Measurements from ENCODE around the gene SEC61A1.

Gene SEC61A1

DNA sequence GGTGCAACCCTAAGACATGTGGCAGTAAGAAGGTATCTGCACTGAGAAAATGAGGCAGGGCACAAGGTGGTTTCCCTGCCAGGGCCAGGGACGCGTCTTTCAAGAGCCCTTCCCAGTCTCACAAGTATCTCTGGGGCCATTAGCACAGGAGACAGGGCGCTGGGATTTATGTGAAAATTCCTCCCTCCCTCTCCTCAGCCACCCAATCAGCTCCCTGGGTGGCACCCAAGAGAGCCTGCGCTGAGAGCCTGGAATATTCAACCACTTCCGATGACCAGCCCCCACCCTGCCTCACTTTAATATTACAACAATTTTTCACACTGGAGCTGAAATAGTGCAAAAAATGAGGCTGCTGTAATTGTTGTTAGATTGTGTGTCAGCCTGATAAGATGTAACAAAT is 26.1 kb downstream of the SEC61A1 start:
- DNase-seq: no peak

DNA sequence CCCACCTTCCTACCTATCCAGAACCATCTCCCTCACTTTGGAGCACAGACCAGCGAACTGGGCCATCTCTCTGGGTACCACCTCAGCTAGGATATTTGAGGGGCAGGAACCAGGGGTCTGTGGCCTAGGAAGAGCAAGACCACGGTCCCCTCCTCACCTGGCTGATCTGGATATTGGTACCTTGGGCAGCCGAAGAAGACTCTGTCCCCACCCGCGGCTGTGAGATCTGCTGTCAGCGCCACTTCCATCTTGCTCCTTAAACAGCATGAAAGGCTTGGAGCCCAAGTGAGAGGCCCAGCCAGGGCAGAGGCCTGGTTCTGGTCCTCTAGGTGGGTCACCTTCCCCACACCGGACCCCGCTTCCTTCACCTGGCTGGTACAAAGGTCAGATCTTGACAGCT is 26.6 kb downstream of the SEC61A1 start:
- DNase-seq: no peak

DNA sequence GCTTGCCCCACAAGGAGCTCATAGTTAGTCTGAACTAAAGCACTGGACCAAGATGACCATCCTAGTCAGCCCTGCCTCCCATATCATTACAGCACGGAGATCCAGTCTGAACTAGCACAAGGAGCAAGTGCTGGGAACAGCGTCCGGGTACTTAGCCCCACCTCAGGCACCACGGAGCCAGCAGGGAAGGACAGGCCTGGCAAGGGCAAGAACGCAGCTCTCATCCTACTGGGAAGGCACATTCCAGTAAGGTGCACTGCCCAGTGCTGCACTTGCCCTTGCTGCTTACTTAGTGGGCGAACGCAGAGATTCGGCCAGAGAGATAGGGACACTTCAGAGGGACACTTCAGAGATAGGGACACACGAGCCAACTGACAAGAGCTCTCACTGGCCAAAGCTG is 27.6 kb downstream of the SEC61A1 start:
- DNase-seq: no peak

DNA sequence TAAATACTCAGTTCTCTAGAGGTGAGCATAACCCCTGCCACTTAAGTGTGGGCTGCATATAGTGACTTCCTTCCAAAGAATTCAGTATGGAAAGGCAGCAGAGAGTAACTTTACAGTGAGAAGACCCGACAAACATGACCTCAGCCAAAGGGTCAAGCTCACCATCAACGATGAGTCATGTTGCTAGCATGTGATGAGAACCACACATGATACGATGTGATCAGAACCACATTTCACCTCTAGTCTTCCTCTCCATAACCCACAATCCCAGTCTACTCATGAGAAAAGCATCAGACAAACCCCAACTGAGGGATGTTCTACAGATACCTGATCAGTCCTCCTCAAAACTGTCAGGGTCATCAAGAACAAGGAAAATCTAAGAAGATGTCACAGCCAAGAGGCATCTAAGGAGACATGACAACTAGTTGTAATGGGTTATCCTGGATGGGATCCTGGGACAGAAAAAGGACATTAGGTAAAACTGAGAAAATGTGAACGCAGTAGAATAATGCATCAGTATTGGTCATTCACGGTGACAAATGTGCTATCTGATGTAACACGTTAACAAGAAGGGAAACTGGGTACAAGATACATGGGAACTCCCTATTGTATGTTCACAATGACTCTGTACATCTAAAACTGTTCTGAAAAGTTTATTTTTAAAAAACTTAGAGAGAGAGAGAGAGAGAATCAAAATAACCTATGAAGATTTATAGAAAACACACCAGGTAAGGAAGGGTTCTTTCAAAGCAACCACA is 28.3 kb downstream of the SEC61A1 start:
- no peak for DNase-seq

DNA sequence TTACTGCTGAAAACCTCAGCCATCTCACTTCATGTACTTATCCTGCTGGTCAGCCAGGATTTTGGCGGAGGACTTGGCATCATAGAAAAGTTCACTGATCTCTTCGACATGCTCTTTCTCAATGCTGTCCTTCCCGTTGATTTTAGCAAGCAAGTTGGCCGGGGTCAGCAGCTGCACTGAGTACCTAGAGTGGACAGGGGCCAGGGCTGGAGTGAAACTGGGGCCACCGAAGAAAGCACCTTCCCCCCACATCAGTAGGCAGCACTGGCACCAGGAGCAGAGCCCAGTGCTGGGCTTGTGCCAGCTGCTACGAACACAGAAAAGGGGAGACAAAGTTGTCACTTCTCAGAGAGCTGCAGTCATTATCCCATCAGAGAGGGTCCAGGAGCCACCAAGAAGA is 29.0 kb downstream of the SEC61A1 start:
- DNase-seq: no peak

DNA sequence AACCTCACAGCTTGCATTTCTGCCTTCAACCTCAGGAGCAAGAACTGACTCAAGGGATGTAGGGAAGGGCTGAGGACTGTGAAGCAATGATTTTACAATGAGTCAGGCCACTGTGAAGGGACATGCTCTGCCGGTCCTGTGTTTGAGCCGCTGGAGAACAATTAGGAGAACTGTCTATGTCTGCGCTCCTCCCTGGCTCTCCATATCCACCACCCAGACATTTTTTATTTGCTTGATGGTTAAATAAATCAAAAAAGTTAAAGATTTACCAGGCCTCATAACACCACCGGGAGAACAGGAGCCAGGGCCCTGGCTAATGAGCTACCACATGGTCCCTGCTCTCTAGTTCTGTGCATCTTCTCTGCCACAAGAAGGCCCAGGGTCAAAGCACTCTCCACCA is 29.6 kb downstream of the SEC61A1 start:
- no peak for DNase-seq

DNA sequence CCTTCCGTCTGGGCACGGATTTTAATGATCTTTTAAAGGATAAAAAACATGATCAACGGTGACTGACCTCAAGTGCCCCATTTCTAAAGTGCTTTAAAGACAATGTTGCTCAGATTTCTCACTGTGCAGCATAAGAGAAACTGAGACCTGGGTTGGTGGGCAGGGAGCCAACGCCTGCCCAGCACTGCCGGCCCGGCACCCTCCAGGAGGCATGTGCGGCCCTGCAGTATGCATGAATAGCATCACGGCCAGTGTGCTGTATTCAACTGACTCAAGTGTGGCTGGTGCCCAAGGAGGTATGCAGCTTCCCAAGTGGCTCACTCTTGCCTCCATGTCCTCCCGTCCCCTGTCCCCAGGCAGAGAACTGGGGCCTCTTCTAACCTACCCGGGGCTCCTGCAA is 30.3 kb downstream of the SEC61A1 start:
- DNase-seq: no peak

DNA sequence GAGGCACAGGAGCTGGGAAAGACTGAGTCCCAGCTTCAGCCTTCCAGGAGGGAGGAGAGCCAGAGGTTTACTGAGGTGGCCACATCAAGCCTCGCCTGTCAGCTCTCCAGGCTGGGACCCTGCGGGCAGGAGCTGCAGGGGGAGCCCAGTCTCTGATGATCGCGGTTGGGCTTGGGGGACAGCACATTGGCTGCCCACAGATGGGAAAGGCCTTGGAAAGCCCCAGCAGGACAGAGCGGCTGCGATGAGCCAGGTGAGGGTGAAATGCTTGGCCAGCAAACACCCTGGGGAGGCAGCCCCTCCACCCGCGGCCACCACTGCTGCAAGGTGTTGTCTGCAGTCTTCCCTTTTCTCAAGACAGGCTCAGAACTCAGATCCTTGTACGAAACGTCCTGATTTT is 31.2 kb downstream of the SEC61A1 start:
- DNase-seq: no peak

DNA sequence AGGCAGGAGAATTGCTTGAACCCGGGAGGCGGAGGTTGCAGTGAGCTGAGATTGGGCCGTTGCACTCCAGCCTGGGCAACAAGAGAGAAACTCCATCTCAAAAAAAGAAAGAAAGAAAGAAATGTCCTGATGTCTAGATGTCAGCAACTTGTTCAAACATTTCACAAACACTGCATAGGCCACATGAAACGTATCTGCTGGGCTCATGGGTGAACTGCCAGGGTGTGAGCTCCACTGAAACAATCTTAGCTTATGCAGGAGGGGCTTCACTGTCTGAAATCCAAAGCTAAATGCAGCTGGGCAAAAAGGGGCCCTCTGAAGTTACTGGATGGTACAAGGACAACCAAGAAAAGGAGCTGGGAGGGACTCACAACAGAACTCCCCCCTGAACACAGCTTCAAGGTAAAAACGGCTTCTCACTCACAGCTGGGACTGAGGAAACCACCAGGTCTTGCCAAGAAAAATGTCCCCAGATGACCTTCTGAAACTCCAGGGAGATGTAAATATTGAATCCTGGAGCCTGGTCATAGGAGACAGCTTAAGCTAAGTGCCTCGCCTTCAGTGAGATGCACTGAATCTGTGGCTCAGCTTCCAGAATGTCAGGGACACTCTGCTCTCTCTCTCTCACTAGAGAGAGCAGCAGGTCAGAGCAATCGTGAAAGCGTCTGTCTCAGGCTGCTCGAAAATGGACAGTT is 31.9 kb downstream of the SEC61A1 start:
- DNase-seq: no peak

DNA sequence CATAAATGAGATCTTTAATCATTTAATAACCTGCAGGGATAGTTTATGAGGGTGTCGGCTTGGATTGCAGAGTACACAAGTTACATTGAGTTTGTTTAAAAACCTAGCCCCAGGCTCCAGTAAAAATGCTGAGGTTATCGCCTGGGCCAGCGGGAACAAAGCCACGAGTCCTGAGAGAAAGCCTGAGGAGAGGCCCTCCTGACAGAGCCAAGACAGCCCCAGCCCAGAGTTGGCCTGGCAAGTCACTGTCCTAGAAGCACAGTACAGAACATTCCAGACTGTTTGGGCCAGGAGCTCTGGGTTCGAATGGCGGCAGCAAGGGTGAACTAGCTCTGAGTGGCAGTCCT is 32.4 kb downstream of the SEC61A1 start:
- DNase-seq: no peak

DNA sequence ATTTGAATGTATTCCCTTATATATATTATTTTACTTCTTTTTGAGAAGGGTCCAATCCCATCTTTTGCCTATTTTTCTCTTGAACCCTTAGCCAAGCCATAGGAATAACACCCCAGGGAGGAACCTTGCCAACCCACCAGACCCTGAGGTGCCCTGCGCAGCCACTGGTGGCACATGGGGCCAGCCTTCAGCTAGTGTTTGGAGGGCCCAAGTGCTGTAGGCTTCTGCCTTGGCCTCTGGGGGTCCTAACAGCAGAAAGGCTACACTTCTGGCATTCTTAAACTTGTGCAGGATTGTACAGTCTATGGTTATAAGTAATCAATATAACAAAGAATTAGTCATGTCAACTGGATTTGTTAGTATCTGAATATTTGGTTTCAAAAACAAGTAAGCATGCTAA is 36.9 kb downstream of the SEC61A1 start:
- no peak for DNase-seq

DNA sequence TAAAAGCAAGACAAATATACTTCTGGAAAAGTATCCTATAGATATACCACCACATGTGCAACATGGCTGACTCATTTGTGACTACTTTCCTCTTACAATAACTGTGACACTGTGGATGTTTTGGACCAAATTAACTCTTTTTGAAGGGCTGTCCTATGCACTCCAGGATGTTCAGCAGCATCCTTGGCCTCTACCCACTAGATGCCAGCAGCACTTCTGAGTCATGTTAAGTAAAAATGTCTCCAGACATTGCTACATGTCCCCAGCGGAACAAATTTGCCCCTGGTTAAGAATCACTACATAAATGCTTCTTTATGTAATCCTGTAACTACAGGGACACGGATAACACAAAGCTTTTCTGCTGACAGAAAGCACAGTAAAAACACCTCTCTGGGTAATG is 39.3 kb downstream of the SEC61A1 start:
- no peak for DNase-seq

DNA sequence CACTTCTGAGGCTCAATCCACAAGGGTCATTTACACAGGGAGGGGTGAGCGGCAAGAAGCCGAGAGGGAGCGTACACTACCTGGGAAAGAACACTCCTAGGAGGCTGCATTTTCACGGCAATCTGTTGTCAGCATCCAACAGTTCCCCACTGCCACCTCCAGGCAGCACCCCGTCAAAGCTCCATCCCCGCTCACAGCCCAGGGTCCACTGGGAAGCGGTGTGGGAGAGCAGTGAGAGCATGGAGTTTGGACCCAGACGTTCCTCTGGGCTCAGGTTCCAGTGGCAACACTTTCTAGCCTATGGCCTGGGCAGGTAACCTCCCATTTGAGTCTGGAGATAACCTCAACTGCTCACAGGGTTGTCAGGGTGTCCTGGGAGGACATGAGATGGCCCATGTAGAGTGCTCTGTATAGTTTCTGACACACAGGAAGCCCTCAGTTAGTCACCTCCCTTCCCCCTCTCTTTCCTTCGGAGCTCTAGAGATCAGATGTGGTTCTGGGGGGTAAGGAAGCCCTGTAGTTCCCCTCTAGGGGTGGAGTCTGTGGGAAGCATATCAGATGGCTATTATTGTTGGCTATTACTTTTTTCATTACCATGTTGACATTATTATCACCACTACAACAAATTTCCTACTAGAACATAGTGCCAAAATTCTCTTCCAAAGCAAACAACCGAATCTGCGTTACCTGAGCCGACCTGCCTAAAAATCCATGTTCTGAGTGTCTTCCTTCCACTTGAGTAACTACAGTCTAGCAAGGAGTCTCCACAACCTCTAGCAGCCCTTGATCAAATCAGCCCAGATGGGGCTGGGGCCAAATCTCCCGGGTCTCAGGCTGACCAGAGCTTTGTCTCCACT is 42.3 kb downstream of the SEC61A1 start:
- DNase-seq: no peak

DNA sequence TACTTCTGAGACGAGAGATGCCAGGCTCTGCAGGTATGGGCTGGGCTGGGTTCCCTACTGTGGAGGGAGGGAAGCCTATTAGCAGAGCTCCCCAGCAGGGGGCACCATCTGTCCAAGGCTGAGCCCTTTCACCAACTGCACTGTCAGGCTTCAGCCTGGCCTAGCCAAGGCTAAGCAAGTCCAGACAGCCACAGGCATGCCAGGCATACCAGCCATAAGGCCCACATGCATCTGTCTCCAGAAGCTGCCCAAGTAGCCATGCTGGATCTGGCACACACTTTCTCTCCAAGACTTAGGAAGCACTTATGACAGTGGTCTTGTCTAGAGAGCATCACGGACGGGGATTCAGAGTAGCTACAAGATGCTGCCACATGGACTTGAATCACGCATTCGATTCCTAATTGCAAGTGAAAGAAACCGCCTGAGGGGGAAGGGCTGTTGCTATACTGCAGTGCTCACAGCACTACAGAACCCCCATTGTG is 43.0 kb downstream of the SEC61A1 start:
- DNase-seq: no peak

DNA sequence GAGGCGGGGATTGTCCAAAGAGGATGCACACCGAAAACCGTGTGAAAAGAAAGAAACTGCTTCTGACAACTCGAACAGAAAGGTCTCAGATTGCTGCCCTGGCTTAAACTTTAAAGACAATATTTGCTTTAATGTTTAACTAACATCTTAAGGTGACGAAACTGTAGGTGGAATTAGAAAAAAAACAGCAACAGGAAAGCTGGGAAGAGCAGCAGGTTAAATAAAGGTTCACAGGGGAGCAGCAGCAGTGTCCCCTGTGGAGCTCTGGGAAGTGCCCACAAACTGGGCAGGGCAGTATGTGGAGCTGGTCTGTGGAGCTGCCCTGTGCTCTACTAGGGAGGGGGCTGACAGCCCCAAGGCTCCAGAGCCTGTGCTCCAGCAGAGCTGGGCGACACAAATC is 46.0 kb downstream of the SEC61A1 start:
- no peak for DNase-seq

DNA sequence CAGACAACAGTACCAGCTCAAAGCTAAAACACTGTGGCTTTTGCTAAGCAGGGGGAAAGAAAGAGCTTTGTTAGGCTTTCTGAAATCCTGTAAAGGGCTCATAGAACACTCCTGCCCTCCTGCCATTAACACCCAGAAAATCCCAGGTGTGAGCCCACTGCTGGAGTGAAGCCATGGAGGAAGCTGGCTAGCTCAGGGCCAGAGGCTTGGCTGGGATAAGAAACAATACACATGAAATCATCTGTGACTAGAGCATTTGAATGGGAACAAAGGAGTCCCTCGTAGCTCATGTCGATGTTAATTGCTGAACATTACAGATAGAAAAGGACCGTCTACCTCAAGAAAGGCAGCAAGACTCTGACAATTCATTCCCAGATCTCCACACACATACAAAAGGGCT is 47.9 kb downstream of the SEC61A1 start:
- no peak for DNase-seq

DNA sequence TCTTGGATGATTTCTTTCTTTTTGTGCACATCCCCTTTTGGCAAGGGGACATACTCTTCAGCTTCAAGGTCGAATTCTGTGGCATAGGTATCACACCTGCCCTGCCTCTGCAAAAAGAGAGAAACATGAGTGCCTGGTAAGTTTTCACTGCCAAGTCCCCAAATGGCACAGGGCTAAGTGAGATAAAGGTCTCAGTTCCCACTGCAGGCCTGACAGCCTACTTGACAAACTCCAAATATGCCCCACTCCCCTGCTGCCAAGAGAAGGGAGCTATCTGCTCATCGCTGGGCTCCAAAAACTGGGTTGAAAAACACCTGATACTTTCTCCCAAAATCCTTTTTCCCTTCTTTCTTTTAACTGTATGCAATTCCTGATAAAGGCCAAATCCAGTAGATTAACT is 48.4 kb downstream of the SEC61A1 start:
- no peak for DNase-seq

DNA sequence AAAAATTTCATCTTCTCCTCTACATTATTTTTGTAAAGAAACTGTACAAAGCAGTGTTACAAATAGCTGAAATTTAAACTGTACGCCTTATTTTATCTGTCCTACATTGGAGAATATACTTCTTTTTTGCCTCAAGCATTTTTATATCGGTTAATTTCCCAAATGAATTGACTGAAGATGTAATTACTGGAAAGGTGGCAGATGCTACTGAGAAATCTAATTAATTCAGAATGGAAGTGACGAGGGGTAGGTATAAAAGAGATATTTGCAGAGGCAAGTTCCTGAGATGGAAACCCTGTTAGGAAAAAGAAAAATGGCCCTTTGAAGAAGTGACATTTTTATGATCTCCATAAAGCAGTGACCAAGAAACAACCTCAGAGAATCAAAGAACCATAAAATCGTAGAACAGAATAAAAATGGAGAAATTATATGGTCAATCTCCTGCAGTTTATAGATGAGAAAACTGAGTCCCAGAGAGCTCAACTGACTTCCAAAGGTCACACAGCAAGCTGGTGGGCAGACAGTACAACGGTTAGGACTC is 51.0 kb downstream of the SEC61A1 start:
- no peak for DNase-seq

DNA sequence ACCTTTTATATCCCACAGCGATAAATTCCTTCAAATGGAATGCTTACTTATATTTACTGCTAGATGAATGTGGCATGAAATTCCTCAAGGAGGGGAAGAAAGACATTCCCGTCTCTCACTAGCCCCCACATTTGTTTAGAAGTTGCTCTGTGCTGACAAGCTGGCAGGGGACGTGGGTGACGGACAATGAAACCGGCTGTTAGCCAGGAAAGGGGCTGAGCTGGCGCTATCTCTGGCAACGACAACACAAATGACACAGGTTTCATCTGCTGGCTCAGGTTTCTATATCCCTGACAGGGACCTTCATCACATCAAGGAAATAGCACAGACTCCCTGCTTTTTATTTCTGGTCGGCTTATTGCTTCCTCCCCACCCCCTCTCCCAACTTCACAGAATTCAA is 55.6 kb downstream of the SEC61A1 start:
- no peak for DNase-seq

DNA sequence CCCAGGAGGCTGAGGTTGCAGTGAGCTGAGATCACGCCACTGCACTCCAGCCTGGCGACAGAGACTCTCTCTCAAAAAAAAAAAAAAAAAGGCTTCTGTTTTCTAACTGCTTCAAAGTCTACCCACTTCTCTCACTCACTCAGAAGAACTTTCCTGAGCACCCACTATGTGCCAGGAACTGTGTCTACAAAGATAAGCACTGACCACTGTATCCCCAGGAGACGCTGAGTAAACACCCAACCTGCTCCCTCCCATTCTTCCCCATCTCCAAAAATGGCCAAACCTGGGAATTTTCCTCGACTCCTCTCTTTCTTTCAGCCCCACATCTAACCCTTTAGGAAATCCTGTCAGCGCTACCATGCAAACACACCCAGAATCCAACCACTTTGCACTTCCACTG is 58.9 kb downstream of the SEC61A1 start:
- no peak for DNase-seq

DNA sequence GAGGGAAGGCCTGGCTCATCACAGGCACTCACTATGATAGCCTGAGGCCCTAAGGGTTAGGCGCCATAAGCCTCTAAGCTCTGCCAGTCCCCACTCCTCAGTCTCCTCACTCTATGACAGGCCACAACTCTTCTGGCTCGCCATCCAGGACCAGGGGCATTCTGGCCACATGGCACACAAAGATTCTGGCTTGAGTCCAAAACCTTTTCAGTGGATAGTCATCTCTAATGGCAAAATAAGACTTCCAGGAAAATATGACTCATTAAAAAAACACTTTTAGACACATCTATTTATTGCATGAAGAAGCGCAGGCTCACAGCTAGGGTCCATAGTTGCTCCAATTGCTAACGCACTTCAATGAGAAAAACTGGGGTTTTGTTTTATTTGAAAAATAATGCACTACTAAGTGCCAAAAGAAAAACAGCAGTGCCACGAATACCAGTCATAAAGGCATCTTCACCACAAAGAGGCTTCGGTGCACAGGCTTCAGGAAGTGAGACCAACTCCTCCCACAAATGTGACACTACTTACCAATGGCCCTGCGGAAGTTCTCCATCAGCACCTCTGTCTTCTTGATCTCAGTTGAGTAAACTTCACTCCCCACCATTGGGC is 60.2 kb downstream of the SEC61A1 start:
- no peak for DNase-seq

DNA sequence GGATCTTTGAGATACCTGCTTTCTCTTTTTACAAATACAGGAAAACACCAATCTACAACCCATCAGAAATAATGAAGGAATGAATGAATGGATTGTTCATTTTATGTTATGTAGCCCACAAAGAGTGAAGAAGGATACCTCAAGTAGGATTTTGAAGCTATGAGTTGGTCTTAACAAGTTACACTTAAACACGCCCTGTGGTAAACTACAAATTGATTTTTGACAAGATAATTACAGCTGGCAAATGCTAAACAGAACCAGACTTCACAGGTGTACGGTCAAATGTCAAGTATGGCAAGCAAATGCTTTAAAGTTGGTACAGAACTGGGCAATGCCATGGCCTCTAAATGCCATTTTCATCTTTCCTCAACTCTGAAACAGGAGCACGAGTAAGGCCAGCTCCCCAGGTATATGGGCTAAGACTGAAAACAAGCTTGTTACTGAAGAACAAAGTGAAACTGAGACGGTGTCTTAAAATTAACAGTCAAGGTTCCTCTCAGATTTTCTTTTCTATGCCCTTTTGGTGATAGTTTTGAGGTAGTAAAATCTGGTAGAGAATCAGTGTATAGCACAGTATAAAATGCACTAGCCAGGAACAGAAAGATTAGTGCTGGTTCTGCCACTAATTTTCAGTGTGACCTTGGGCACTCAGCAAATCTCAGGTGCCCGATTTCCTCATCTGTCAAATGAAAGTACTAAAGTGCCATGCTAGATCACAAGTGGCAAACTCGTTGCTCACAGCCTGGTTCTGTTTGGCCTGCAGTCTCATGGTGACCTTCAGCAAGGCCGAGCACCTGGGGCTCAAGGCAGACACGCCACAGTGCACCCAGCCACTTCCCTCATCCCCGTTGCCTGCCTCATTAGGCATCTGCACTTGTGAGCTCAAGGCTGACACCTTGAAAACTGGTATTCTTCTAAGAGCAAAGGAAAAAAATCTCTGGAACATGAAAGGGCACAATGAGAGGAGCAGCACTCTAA is 61.9 kb downstream of the SEC61A1 start:
- no peak for DNase-seq
